HepG2 (cell line): ENCODE data around the gene PMEL. TPM values are rescaled to one million over a fixed set of nuclear protein-coding genes. Genes with fewer than 3 reads are reported as not detected.

Source experiments
- CAMTA2 ChIP-seq: sonication (generic); formaldehyde crosslinking; IDR thresholded peaks from 2 replicates; pipeline ENCODE4 v1.4.0; 2020; ENCODE audit warnings: mild to moderate bottlenecking, missing genetic modification reagents, borderline replicate concordance
- EED ChIP-seq: sonication (generic); formaldehyde crosslinking; IDR thresholded peaks from 2 replicates; pipeline ENCODE4 v1.5.0; 2020; ENCODE audit warnings: mild to moderate bottlenecking, missing genetic modification reagents
- EP300 ChIP-seq, 3 experiments: sonication (generic) in 1 of 3; formaldehyde crosslinking in 1 of 3; IDR thresholded peaks; 2 replicates each; pipeline versions ENCODE4 v1.5.1 to v1.6.1; 2011 to 2020; ENCODE audit warnings: low read depth in 2 of 3, low read length in 2 of 3, borderline replicate concordance in 1 of 3, improper control_type of control experiment in 1 of 3, mild to moderate bottlenecking in 1 of 3, missing genetic modification reagents in 1 of 3, moderate library complexity in 1 of 3
- KLF15 ChIP-seq: sonication (generic); formaldehyde crosslinking; IDR thresholded peaks from 2 replicates; pipeline ENCODE4 v1.8.1; 2023; ENCODE audit warnings: borderline replicate concordance, mild to moderate bottlenecking, inconsistent platforms, missing genetic modification reagents, mixed read lengths
- KMT2A ChIP-seq: sonication (generic); formaldehyde crosslinking; IDR thresholded peaks from 2 replicates; pipeline ENCODE4 v1.4.0; 2020; ENCODE audit warnings: missing genetic modification reagents
- LCORL ChIP-seq, 2 experiments: fragments of 450-650 bp in 1 of 2; sonication (generic) in 1 of 2; formaldehyde crosslinking in 1 of 2; IDR thresholded peaks; 2 replicates each; pipeline versions ENCODE4 v1.5.0 to v1.6.1; 2017 to 2020; ENCODE audit warnings: antibody characterized with exemption in 1 of 2, missing genetic modification reagents in 1 of 2
- NAIF1 ChIP-seq: sonication (generic); formaldehyde crosslinking; IDR thresholded peaks from 2 replicates; pipeline ENCODE4 v1.5.0; 2020; ENCODE audit warnings: mild to moderate bottlenecking, missing genetic modification reagents, borderline replicate concordance
- NBN ChIP-seq: fragments of 450-650 bp; conservative IDR thresholded peaks from 2 replicates; pipeline ENCODE4 v1.6.1; 2017
- NPAS2 ChIP-seq: sonication (generic); formaldehyde crosslinking; IDR thresholded peaks from 2 replicates; pipeline ENCODE4 v1.8.0; 2022; ENCODE audit warnings: mild to moderate bottlenecking, missing genetic modification reagents, borderline replicate concordance
- SP2 ChIP-seq: sonication (generic); formaldehyde crosslinking; IDR thresholded peaks from 2 replicates; pipeline ENCODE4 v1.5.1; 2020; ENCODE audit warnings: mild to moderate bottlenecking, missing genetic modification reagents
- TCF7L2 ChIP-seq: IDR thresholded peaks from 2 replicates; pipeline ENCODE4 v1.6.1; 2011; ENCODE audit warnings: mild to moderate bottlenecking, low read depth, low read length, moderate library complexity
- THAP8 ChIP-seq: sonication (generic); formaldehyde crosslinking; IDR thresholded peaks from 2 replicates; pipeline ENCODE4 v1.5.1; 2020; ENCODE audit warnings: missing genetic modification reagents, mild to moderate bottlenecking, borderline replicate concordance
- ZNF18 ChIP-seq: sonication (generic); formaldehyde crosslinking; IDR thresholded peaks from 2 replicates; pipeline ENCODE4 v1.8.0; 2022; ENCODE audit warnings: mild to moderate bottlenecking, missing genetic modification reagents; ENCODE audit not compliant: insufficient replicate concordance
- ZNF24 ChIP-seq: fragments of 450-650 bp; IDR thresholded peaks from 2 replicates; pipeline ENCODE4 v1.6.1; 2017; ENCODE audit warnings: antibody characterized with exemption, mild to moderate bottlenecking
- ZNF260 ChIP-seq: sonication (generic); formaldehyde crosslinking; IDR thresholded peaks from 2 replicates; pipeline ENCODE4 v1.4.0; 2020; ENCODE audit warnings: missing genetic modification reagents, low read depth, mild to moderate bottlenecking, borderline replicate concordance
- ZNF333 ChIP-seq: sonication (generic); formaldehyde crosslinking; IDR thresholded peaks from 2 replicates; pipeline ENCODE4 v1.4.0; 2020; ENCODE audit warnings: mild to moderate bottlenecking, missing genetic modification reagents, borderline replicate concordance
- ZNF703 ChIP-seq: sonication (generic); formaldehyde crosslinking; IDR thresholded peaks from 2 replicates; pipeline ENCODE4 v1.5.1; 2020; ENCODE audit warnings: missing genetic modification reagents, mild to moderate bottlenecking, moderate library complexity, borderline replicate concordance
- ZNF766 ChIP-seq: sonication (generic); formaldehyde crosslinking; IDR thresholded peaks from 2 replicates; pipeline ENCODE4 v1.5.0; 2020; ENCODE audit warnings: missing genetic modification reagents, borderline replicate concordance
- polyA plus RNA-seq, 8 experiments: library from polyadenylated mRNA; depleted of rRNA in 3 of 8; stranded (reverse) in 7 of 8; unstranded in 1 of 8; fragments of >200 nt; fragmentation: Illumina TruSeq in 4 of 8; extraction: Trizol in 4 of 8; gene quantifications; 2 replicates each; pipeline versions ENCODE4 v1.2.1 to v1.2.3, GENCODE V29; 2011 to 2016; ENCODE audit warnings: low read depth in 4 of 8, missing spikeins in 1 of 8, mixed read lengths in 1 of 8; ENCODE audit not compliant: insufficient read depth in 1 of 8
- total RNA-seq, 5 experiments: library from RNA; depleted of rRNA; stranded (reverse); fragments of >200 nt; fragmentation: Illumina TruSeq; extraction: Trizol; gene quantifications; 2 replicates each; pipeline ENCODE4 v1.2.3, GENCODE V29; 2016; ENCODE audit warnings: low read depth in 1 of 5
- TF ChIP-seq, protein P1 (sequence below): sonication (generic); formaldehyde crosslinking; IDR thresholded peaks from 2 replicates; pipeline ENCODE4 v1.4.0; 2020; ENCODE audit warnings: missing genetic modification reagents, borderline replicate concordance
- TF ChIP-seq, protein P2 (sequence below): sonication (generic); formaldehyde crosslinking; IDR thresholded peaks from 2 replicates; pipeline ENCODE4 v1.4.0; 2020; ENCODE audit warnings: missing genetic modification reagents, borderline replicate concordance

PMEL gene
- total and polyA plus RNA-seq, 2 of the 13 experiments (the other 11 are each of a cell fraction or from before 2014, with no cell fraction given) = 0.49 to 3.3 TPM

GRCh38 chr12:55974308-55974730, 8.5 kb upstream of the PMEL start (continued):
- TF ChIP-seq KLF15 (CRISPR knock-in tag) (no peak), ZNF766 (CRISPR knock-in tag) (no peak), THAP8 (peak; percentile 72; the same call in 1 of the 2 replicates), NPAS2 (CRISPR knock-in tag) (no peak), NAIF1 (no peak), KMT2A (CRISPR knock-in tag) (no peak), EED (CRISPR knock-in tag) (no peak), ZNF333 (CRISPR knock-in tag) (peak; percentile 4; the same call in 1 of the 2 replicates), NBN (no peak), ZNF18 (CRISPR knock-in tag) (no peak), TCF7L2 (no peak), ZNF260 (CRISPR knock-in tag) (no peak), CAMTA2 (CRISPR knock-in tag) (no peak), EP300 (IDR thresholded peaks at IDR 0.05; ENCODE audit: low read depth in 2 of 2, low read length in 2 of 2) (no peak), EP300 (CRISPR knock-in tag; IDR thresholded peaks at IDR 0.05; ENCODE audit: borderline replicate concordance) (no peak), LCORL (IDR thresholded peaks at IDR 0.05) (no peak), LCORL (CRISPR knock-in tag; IDR thresholded peaks at IDR 0.05) (no peak), ZNF703 (CRISPR knock-in tag) (no peak), SP2 (CRISPR knock-in tag) (no peak), ZNF24 (no peak)
- TF ChIP-seq, protein P1, sequence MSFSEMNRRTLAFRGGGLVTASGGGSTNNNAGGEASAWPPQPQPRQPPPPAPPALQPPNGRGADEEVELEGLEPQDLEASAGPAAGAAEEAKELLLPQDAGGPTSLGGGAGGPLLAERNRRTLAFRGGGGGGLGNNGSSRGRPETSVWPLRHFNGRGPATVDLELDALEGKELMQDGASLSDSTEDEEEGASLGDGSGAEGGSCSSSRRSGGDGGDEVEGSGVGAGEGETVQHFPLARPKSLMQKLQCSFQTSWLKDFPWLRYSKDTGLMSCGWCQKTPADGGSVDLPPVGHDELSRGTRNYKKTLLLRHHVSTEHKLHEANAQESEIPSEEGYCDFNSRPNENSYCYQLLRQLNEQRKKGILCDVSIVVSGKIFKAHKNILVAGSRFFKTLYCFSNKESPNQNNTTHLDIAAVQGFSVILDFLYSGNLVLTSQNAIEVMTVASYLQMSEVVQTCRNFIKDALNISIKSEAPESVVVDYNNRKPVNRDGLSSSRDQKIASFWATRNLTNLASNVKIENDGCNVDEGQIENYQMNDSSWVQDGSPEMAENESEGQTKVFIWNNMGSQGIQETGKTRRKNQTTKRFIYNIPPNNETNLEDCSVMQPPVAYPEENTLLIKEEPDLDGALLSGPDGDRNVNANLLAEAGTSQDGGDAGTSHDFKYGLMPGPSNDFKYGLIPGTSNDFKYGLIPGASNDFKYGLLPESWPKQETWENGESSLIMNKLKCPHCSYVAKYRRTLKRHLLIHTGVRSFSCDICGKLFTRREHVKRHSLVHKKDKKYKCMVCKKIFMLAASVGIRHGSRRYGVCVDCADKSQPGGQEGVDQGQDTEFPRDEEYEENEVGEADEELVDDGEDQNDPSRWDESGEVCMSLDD (CRISPR knock-in tag) = no peak
- TF ChIP-seq, protein P2, sequence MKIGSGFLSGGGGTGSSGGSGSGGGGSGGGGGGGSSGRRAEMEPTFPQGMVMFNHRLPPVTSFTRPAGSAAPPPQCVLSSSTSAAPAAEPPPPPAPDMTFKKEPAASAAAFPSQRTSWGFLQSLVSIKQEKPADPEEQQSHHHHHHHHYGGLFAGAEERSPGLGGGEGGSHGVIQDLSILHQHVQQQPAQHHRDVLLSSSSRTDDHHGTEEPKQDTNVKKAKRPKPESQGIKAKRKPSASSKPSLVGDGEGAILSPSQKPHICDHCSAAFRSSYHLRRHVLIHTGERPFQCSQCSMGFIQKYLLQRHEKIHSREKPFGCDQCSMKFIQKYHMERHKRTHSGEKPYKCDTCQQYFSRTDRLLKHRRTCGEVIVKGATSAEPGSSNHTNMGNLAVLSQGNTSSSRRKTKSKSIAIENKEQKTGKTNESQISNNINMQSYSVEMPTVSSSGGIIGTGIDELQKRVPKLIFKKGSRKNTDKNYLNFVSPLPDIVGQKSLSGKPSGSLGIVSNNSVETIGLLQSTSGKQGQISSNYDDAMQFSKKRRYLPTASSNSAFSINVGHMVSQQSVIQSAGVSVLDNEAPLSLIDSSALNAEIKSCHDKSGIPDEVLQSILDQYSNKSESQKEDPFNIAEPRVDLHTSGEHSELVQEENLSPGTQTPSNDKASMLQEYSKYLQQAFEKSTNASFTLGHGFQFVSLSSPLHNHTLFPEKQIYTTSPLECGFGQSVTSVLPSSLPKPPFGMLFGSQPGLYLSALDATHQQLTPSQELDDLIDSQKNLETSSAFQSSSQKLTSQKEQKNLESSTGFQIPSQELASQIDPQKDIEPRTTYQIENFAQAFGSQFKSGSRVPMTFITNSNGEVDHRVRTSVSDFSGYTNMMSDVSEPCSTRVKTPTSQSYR (CRISPR knock-in tag) = no peak
